Gastrocnemius medialis (tissue), 4 donors: ENCODE measurements around the gene NFAT5. TPM values are rescaled to one million over a fixed set of nuclear protein-coding genes. Genes with fewer than 3 reads are reported as not detected.

ENCODE experiments used
- ATAC-seq, 2 donors: fragments of 150-250 bp; one replicate each; pipeline ENCODE4 v1.9.1; 2016
- DNase-seq, 2 donors: peaks; one replicate each; pipeline ENCODE4 v3.0.0-alpha.2; 2019
- H3K27ac ChIP-seq, 4 donors: fragments of 200-600 bp; sonication (generic); 1 replicate in 1 of 4; 2 replicates in 3 of 4; pipeline ENCODE4 v1.5.1; 2016 to 2018; ENCODE audit warnings: mild to moderate bottlenecking in 2 of 4, moderate library complexity in 1 of 4
- H3K27me3 ChIP-seq, 3 donors: fragments of 200-600 bp; sonication (generic) in 2 of 3; 1 replicate in 1 of 3; 2 replicates in 2 of 3; pipeline versions ENCODE4 v1.5.1 to v1.6.0; 2016 to 2019; ENCODE audit warnings: mild to moderate bottlenecking in 1 of 3, moderate library complexity in 1 of 3
- H3K36me3 ChIP-seq, 2 donors: fragments of 200-600 bp; sonication (generic) in 1 of 2; one replicate each; pipeline ENCODE4 v1.5.1; 2017 to 2018
- H3K4me1 ChIP-seq, 2 donors: fragments of 200-600 bp; sonication (generic) in 1 of 2; one replicate each; pipeline ENCODE4 v1.5.1; 2016 to 2017; ENCODE audit warnings: mild to moderate bottlenecking in 2 of 2
- H3K4me3 ChIP-seq, 4 donors: fragments of 200-600 bp; sonication (generic) in 3 of 4; 1 replicate in 1 of 4; 2 replicates in 3 of 4; pipeline ENCODE4 v1.5.1; 2016 to 2019; ENCODE audit warnings: mild to moderate bottlenecking in 2 of 4
- H3K9me3 ChIP-seq, 3 donors: fragments of 200-600 bp; sonication (generic) in 2 of 3; 1 replicate in 1 of 3; 2 replicates in 2 of 3; pipeline ENCODE4 v1.5.1; 2016 to 2019
- POLR2A ChIP-seq, 2 donors: fragments of 450-650 bp; IDR thresholded peaks; one replicate each; pipeline ENCODE4 v1.6.1; 2017; ENCODE audit warnings: antibody characterized with exemption in 2 of 2, mild to moderate bottlenecking in 2 of 2, moderate library complexity in 2 of 2
- in situ Hi-C, 4 donors: fragments of 200-750 bp; cut with MboI; loops; one replicate each; pipeline versions ENCODE4 v1.15.0 to v1.8.0; 2017; ENCODE audit warnings: low sequenced_read_pairs in 4 of 4
- intact Hi-C: fragments of 100-400 bp; cut with DNase I; formaldehyde crosslinking; loops from one replicate; pipeline ENCODE4 v1.15.1; 2023; ENCODE audit warnings: low total_unique reads
- total RNA-seq, 4 donors: library from RNA; depleted of rRNA; stranded (reverse); fragments of >200 nt; gene quantifications; one replicate each; pipeline versions ENCODE4 v1.1.0 to v1.2.3, GENCODE V29; 2016
- TF ChIP-seq, protein P1 (sequence below), 5 experiments: fragments of 450-650 bp in 3 of 5; fragments of 200-600 bp in 2 of 5; sonication (generic) in 2 of 5; IDR thresholded peaks in 4 of 5; conservative IDR thresholded peaks in 1 of 5; 1 replicate in 4 of 5; 2 replicates in 1 of 5; pipeline ENCODE4 v1.5.1; 2016 to 2019; ENCODE audit warnings: antibody characterized with exemption in 5 of 5, mild to moderate bottlenecking in 3 of 5, moderate library complexity in 3 of 5

Gene NFAT5
- total RNA-seq, 4 donors from 2014 or later = 14.4 to 34.2 (median 18.4) TPM

DNA sequence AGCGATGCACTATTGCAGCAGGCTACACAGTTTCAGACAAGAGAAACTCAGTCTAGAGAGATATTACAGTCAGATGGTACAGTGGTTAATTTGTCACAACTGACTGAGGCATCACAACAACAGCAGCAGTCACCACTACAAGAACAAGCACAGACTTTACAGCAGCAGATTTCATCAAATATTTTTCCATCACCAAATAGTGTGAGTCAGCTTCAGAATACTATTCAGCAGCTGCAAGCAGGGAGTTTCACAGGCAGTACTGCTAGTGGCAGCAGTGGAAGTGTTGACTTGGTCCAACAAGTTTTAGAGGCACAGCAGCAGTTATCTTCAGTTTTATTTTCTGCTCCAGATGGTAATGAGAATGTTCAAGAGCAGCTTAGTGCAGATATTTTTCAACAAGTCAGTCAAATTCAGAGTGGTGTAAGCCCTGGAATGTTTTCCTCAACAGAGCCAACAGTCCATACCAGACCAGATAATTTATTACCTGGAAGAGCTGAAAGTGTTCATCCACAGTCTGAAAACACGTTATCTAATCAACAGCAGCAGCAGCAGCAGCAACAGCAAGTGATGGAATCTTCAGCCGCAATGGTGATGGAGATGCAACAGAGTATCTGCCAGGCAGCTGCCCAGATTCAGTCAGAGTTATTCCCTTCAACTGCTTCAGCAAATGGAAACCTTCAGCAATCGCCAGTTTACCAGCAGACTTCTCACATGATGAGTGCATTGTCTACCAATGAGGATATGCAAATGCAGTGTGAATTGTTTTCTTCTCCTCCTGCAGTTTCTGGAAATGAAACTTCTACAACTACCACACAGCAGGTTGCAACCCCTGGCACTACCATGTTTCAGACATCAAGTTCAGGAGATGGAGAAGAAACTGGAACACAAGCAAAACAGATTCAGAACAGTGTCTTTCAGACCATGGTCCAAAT, 126.5 kb downstream of the NFAT5 start:
- in situ Hi-C loops (no loop called here), intact Hi-C loops (no loop called here)
- H3K4me1 ChIP-seq = no peaks in the 10 kb centered on the region
- no peak overlapping the region for H3K27ac ChIP-seq
- ATAC-seq (no peak), DNase-seq (no peak)
- H3K36me3 ChIP-seq = peaks cover 3 to 83% of the 10 kb centered on the region in 2 donors
- H3K9me3 ChIP-seq = no peaks in the 10 kb centered on the region
- H3K27me3 ChIP-seq = no peaks in the 10 kb centered on the region
- TF ChIP-seq, protein P1, sequence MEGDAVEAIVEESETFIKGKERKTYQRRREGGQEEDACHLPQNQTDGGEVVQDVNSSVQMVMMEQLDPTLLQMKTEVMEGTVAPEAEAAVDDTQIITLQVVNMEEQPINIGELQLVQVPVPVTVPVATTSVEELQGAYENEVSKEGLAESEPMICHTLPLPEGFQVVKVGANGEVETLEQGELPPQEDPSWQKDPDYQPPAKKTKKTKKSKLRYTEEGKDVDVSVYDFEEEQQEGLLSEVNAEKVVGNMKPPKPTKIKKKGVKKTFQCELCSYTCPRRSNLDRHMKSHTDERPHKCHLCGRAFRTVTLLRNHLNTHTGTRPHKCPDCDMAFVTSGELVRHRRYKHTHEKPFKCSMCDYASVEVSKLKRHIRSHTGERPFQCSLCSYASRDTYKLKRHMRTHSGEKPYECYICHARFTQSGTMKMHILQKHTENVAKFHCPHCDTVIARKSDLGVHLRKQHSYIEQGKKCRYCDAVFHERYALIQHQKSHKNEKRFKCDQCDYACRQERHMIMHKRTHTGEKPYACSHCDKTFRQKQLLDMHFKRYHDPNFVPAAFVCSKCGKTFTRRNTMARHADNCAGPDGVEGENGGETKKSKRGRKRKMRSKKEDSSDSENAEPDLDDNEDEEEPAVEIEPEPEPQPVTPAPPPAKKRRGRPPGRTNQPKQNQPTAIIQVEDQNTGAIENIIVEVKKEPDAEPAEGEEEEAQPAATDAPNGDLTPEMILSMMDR (IDR thresholded peaks at IDR 0.05 in 4 of 5, conservative IDR thresholded peaks at IDR 0.05 in 1 of 5) = no peak
- TF ChIP-seq POLR2A (IDR thresholded peaks at IDR 0.05) = no peak
- H3K4me3 ChIP-seq = no peak overlapping the region

DNA sequence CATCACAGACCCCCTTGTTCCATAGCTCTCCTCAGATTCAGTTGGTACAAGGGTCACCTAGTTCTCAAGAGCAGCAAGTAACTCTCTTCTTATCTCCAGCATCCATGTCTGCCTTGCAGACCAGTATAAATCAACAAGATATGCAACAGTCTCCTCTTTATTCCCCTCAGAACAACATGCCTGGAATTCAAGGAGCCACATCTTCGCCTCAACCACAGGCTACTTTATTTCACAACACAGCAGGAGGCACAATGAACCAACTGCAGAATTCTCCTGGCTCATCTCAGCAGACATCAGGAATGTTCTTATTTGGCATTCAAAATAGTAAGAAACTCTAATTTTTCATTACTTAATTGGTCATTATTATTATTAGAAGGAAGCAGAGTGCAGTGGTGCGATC, 128.2 kb downstream of the NFAT5 start:
- H3K27ac ChIP-seq = no peak overlapping the region
- no peak overlapping the region for H3K4me3 ChIP-seq
- intact Hi-C loops = no loop called here
- in situ Hi-C loops = no loop called here
- H3K9me3 ChIP-seq = no peaks in the 10 kb centered on the region
- DNase-seq (no peak), ATAC-seq (no peak)
- H3K27me3 ChIP-seq = no peaks in the 10 kb centered on the region
- no peaks in the 10 kb centered on the region for H3K4me1 ChIP-seq
- peaks cover 3 to 83% of the 10 kb centered on the region in 2 donors for H3K36me3 ChIP-seq
- TF ChIP-seq POLR2A (IDR thresholded peaks at IDR 0.05) = no peak
- TF ChIP-seq, protein P1 (IDR thresholded peaks at IDR 0.05 in 4 of 5, conservative IDR thresholded peaks at IDR 0.05 in 1 of 5) = no peak

DNA sequence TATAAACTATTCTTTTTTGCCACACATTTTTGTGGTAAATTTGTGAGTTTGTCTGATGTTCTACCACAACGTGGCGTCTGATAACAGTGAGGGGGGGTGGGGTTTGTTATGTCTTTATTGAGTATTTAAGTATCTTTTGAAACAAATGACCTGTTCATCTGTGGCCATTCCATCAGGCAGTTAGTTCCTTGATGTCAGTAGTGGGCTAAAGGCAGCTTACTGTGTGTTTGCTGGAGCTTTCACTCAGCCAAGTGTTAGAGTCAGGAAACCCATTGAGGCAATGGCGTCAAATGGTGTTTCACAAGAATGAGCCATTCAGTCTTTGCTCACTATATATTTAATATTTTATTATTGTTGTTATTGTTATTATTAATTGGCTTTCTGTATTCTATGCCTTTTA, 132.6 kb downstream of the NFAT5 start:
- intact Hi-C loops = no loop called here
- no peaks in the 10 kb centered on the region for H3K27me3 ChIP-seq
- peaks cover 3 to 49% of the 10 kb centered on the region in 2 donors for H3K36me3 ChIP-seq
- ATAC-seq = no peak
- no peak overlapping the region for H3K27ac ChIP-seq
- TF ChIP-seq POLR2A (IDR thresholded peaks at IDR 0.05) = no peak
- TF ChIP-seq, protein P1 (IDR thresholded peaks at IDR 0.05 in 4 of 5, conservative IDR thresholded peaks at IDR 0.05 in 1 of 5) = no peak
- DNase-seq = no peak
- in situ Hi-C loops = no loop called here
- H3K4me1 ChIP-seq = no peaks in the 10 kb centered on the region
- H3K4me3 ChIP-seq = no peak overlapping the region
- H3K9me3 ChIP-seq = no peaks in the 10 kb centered on the region

DNA sequence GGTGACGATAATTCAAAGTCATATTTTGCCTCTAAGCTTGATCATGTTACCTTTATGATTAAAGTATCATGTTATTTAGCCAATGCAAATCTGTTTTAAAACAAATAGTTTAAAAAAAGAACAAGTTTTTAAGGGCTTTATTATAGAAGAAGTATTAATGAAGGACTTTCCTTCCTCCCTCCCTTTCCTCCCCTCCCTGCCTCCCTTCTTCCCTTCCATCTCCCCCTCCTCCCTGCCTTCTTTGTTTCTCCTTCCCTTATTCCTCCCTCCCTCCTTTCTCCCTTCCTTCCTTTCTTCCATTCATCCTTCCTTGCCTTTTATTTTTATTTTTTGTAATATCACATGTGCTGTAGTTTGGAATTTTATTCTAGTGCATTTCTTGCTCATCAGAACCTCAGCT, 134.1 kb downstream of the NFAT5 start:
- H3K36me3 ChIP-seq = peaks cover 0 to 49% of the 10 kb centered on the region in 2 donors
- DNase-seq = no peak
- no peaks in the 10 kb centered on the region for H3K4me1 ChIP-seq
- no peaks in the 10 kb centered on the region for H3K9me3 ChIP-seq
- no peak overlapping the region for H3K27ac ChIP-seq
- in situ Hi-C loops = no loop called here
- intact Hi-C loops = no loop called here
- no peaks in the 10 kb centered on the region for H3K27me3 ChIP-seq
- no peak for TF ChIP-seq POLR2A (IDR thresholded peaks at IDR 0.05)
- TF ChIP-seq, protein P1 (IDR thresholded peaks at IDR 0.05 in 4 of 5, conservative IDR thresholded peaks at IDR 0.05 in 1 of 5) = no peak
- ATAC-seq = no peak
- H3K4me3 ChIP-seq = no peak overlapping the region
